GM19238 (cell line): Measurements from ENCODE around the gene BMERB1.
"Not testable (repeated sequence)": the region's sequence is repeated elsewhere in the genome, so short reads cannot be mapped to it uniquely, and the experiment has no call there.

Source experiments
- DNase-seq: peaks from one replicate; pipeline ENCODE4 v3.0.0; 2011; ENCODE audit warnings: low spot score; ENCODE audit not compliant: insufficient read length

Gene BMERB1

GRCh38 chr16:15434425-15435215, at the start of gene BMERB1:
BMERB1 (plus strand) TSS chr16:15434588; CDS start chr16:15434654, 66 bp downstream.
- no peak for DNase-seq

- DNase-seq, result not testable (repeated sequence)
Observed at GRCh38 chr16:15388060-15388459, 46.3 kb upstream of the BMERB1 start.

- not testable (repeated sequence) for DNase-seq
Observed at GRCh38 chr16:15389916-15390315, 44.5 kb upstream of the BMERB1 start.

- not testable (repeated sequence) for DNase-seq
Observed at GRCh38 chr16:15393025-15393424, 41.4 kb upstream of the BMERB1 start.

GRCh38 chr16:15395631-15396508, 38.5 kb upstream of the BMERB1 start, which contains the start of gene MPV17L:
MPV17L (plus strand) TSS chr16:15395754; CDS start chr16:15395898, 144 bp downstream.
- not testable (repeated sequence) for DNase-seq

- DNase-seq, result not testable (repeated sequence)
Observed at GRCh38 chr16:15396509-15396829, 37.9 kb upstream of the BMERB1 start.

GRCh38 chr16:15396948-15397594, 37.3 kb upstream of the BMERB1 start:
- no peak for DNase-seq

- no peak for DNase-seq
Observed at GRCh38 chr16:15398618-15399316, 35.6 kb upstream of the BMERB1 start.

- no peak for DNase-seq
Observed at GRCh38 chr16:15399317-15399716, 35.1 kb upstream of the BMERB1 start.

GRCh38 chr16:15400314-15400713, 34.1 kb upstream of the BMERB1 start:
- not testable (repeated sequence) for DNase-seq

- DNase-seq, result no peak
Observed at GRCh38 chr16:15401972-15402371, 32.4 kb upstream of the BMERB1 start.

GRCh38 chr16:15403392-15403995, 30.9 kb upstream of the BMERB1 start:
- no peak for DNase-seq

- DNase-seq, result not testable (repeated sequence)
Observed at GRCh38 chr16:15404091-15404490, 30.3 kb upstream of the BMERB1 start.

GRCh38 chr16:15404792-15405191, 29.6 kb upstream of the BMERB1 start:
- DNase-seq, result no peak

- not testable (repeated sequence) for DNase-seq
Observed at GRCh38 chr16:15407756-15408155, 26.6 kb upstream of the BMERB1 start.

GRCh38 chr16:15409476-15409875, 24.9 kb upstream of the BMERB1 start:
- not testable (repeated sequence) for DNase-seq

- no peak for DNase-seq
Observed at GRCh38 chr16:15415511-15415985, 18.8 kb upstream of the BMERB1 start.

GRCh38 chr16:15417197-15417596, 17.2 kb upstream of the BMERB1 start:
- no peak for DNase-seq

GRCh38 chr16:15418206-15418605, 16.2 kb upstream of the BMERB1 start:
- no peak for DNase-seq

- DNase-seq, result not testable (repeated sequence)
Observed at GRCh38 chr16:15421696-15422095, 12.7 kb upstream of the BMERB1 start.
